ENCODE measurements around the gene TTC21B.
"Not testable (repeated sequence)": the region's sequence is repeated elsewhere in the genome, so short reads cannot be mapped to it uniquely, and the experiment has no call there.

TTC21B gene

GRCh38 chr2:165877565-165878550 lies 75.7 kb downstream of the TTC21B start:
- peak; percentile 71 to 90 (median 89) for DNase-seq

GRCh38 chr2:165876712-165877111 lies 76.9 kb downstream of the TTC21B start:
- DNase-seq: peak in 2 of 3 donors; percentile 21 to 27

DNA sequence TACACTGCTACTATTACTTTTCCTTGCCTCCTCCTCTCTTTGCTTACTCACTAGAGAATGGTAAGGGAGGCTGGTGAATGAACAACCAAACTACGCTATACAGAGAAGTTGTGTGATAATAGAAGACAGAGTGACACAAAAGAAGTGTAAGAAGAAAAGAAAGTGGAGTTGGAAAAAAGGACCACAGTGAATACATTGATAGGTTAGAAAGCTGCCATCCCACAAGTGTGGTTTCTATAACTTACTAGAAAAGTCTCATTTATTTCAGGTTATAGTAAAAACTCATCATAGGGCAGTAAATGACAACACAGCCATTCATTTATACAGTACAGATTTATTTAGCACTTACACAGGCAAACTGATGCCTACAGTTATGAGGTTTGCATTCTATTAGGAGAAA lies 77.3 kb downstream of the TTC21B start:
- DNase-seq: no peak

DNA sequence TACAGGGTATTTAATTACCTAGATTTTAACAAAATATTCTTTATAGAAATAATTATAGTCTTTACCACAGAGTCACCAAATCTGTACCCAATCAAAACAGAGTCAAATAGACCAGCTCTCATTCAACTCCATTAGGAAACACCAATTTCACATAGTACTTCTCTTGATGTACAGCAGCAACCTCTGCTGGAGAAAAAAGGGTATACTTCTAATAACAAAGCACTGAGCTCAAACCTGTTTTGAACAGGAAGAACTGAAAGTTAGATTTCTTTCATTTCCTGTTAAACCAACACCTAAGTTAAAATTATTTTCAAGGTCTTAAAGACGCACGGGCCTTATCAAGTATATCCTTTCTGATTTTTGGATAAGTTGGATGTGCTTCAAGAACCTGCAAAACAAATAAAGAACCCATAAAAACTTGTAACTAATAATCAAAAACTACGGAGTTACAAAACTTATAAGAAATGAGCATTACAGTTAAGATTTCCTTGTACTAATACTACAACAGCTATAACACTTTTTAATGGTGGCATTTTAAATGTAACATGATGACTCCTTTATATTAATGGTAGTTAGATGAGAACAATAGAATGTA lies 79.0 kb downstream of the TTC21B start:
- peak; percentile 57 to 78 (median 76) for DNase-seq

- no peak for DNase-seq
Measured at GRCh38 chr2:165872101-165872791, 81.3 kb downstream of the TTC21B start.

DNA sequence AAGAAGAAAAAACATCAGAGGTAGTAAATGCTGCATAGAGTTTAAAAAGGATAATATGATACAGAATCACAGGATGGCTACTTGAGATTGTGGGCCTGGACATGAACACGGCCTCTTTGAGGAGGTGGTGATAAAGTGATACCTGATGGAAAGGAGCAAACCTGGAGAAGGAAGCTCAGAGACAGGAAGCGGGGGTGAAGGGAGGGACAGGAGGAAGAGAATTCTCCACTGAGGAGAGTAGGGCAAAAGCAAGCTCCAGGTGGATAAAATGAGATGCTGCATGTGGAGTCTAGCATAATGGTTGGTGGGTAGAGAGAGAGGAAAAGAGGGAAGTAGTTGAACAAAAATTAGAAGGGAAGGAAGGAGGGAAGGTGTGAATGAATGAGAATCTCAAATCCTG lies 82.6 kb downstream of the TTC21B start:
- no peak for DNase-seq

DNA sequence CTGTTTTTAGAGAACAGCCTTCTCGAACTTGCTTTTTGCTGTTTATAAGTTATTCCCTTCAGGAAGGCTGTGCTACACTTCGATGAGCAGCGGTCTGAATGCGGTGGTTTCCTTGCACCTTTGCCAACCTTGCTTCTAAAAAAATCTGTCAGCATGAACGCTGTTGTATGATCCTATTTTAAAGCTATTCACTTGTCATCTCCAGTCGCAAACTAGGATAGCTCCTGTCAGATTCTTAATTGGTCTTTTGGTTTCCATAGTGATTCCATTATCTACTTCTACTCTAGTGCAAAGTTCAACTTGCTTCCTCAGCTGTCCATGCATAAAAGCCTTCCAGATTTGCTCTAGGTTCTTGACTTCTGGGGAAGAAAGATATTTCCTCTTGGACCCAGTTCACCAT lies 83.2 kb downstream of the TTC21B start:
- DNase-seq: no peak

GRCh38 chr2:165868211-165868610 lies 85.4 kb downstream of the TTC21B start:
- no peak for DNase-seq

DNA sequence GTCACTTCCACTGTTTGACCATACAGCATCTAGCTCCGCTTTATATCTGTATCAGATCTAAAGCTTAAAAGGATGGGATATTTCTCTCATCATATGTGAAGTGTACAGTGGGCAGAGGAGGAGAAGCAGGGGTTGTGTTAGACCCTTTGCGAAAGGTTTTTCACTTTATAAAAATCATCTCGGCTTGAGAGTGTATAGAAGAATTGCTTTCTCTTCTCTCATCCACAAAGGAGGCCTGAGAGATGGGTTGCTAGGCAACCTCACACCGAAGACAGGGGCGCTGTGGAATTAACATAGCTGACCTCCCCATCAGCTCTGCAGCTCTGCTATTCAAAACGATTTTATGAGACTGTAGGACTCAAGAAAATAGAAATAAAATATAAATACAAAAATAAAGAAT lies 89.3 kb downstream of the TTC21B start:
- no peak for DNase-seq

DNA sequence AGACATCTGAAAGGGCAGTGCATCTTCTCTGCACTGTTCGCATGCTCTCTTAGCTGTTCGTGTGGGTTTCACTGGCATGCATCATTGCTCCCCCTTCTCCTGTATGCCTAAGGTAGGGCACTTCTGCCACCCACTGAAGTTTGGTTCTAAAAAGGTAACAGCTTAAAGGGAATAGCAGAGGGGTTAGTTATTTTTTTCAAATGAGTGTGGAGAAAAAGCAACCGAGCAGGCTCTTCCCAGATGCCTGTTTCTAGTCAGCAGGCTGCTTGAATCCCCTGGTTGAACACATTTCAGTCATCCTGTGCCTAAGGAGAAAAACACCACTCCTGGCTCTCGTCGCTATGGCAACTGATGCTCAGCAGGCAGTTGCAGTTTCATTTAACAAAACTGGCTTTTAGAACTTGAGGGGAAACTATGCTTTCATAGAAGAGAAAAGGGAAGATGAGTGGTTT lies 89.7 kb downstream of the TTC21B start:
- DNase-seq: no peak

DNA sequence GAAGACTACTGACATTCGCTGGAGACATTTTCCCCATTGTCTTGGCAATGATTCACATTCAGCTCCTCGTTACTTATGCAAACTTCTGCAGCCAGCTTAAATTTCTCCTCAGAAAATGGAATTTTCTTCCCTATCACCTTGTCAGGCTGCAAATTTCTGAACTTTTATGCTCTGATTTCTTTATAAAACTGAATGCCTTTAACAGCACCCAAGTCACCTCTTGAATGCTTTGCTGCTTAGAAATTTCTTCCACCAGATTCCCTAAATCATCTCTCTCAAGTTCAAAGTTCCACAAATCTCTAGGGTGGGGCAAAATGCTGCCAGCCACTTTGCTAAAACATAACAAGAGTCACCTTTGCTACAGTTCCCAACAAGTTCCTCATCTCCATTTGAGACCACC lies 92.5 kb downstream of the TTC21B start:
- DNase-seq: not testable (repeated sequence)

- not testable (repeated sequence) for DNase-seq
Measured at GRCh38 chr2:165859723-165860122, 93.9 kb downstream of the TTC21B start.

GRCh38 chr2:165857876-165858275 lies 95.7 kb downstream of the TTC21B start:
- DNase-seq: no peak

- no peak for DNase-seq
Measured at GRCh38 chr2:165852394-165852793, 101.2 kb downstream of the TTC21B start.

DNA sequence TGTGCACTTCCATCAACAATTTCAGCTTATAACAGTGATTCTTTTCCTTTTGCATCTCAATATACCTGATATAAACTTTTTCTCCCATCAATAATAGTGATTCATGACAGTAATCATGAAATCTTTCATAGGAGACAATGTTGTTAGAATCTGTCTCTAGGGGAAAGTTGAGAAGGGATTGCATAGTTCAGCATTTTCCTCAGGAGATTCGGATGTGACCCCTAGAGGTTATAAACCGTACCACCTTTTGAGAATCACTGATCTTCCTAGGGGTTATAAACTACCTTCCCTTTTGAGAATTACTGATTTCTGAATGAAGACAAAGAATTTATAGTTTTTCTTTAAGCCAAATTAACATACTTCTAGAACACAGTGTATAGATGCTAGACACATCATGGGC lies 106.6 kb downstream of the TTC21B start:
- no peak for DNase-seq

DNA sequence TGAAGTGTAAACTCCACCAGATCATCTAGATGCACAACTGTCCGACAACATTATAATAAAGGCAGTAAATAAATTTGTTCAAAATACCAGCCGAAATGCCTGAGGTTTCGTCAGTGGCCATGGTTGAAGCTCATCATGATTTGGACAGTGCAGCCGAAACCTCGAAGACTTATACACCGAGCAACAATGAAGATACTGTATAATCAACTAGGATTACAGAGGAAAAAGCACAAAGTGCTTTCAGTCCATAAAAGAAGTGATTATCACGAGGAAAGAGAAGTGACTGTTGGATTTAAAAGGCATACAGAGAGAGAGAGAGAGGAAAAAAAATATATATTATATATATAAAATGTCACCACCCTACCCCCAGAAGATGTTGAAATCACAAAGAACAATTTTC lies 107.5 kb downstream of the TTC21B start:
- DNase-seq: no peak

DNA sequence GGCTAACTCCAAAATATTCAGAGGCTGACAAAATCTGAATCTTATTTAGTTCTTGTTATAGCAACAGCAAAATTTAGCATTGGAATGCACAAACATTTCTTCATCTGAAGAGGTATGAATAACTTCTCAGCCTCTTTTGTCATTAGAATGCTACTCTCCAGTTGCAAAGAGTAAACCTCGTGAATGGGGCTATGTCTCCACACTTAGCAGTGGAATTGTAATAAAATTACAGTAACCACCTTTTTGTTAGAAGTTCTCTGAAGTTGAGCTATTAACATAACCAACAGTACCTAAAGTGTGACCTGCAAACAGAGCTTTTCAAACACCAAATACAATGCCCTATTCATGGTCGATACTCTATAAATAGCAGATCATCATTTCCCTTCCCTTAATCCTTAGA lies 109.4 kb downstream of the TTC21B start:
- no peak for DNase-seq

DNA sequence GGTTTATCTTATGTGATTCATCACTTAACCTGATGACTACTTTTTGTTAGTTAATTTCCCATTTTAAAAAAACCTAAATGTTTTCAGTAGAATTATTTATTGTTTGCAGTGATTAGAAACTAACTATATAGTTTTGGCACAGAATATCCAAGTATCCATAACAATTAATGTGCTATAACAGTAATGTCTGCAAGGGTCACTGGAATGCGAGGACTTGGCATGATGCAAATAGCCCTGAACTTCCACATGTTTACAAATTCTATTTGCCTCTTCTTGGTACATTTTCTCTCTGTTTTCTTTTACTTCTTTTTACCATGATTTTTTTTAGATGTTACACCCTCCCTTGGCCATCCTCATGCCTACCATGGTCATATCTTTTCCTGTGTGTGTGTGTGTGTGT lies 110.2 kb downstream of the TTC21B start:
- DNase-seq: no peak

DNA sequence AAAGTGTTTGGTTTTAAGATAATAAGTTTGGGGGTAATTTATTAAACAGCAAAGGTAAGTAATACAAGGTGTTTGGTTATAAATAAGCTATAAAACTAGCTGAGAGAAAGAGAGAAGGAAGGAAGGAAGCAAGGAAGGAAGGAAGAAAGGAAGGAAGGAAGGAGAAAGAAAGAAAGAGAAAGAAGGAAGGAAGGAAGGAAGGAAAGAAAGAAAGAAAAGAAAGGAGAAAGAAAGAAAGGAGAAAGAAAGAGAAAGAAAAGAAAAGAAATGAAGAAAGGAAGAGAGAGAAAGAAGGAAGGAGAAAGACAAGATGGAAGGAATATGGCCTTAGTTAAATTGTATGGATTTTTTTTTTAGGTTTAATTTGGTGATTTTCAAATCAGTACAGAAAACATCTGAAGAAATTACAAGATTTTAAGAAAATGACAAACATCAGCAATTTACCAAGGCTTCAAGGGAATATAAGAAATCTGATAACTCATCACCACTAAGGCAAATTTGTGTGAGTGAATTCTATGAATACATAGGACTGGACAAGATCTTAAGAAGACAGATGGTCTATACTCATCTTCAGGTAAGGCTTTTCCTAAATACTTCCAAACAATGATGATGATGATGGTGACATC lies 113.1 kb downstream of the TTC21B start:
- DNase-seq: no peak

DNA sequence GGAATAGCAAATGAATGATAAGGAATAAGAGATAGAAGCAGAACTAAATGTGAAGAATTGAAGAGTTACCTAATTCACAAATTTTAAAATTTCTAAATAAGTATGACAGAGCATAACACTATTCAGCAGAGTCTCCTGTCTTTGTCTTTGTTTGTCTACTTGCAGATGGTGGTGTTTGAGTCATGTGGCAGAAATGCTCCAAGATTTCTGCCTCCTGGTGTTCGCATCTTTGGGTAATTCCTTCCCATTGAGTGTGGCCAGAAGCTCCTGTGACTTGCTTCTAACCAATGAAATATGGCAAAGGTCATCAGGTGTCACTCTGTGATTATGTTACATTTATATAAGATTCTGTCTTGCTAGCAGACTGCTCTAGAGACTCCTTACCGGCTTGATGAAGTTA lies 114.0 kb downstream of the TTC21B start:
- DNase-seq: no peak

DNA sequence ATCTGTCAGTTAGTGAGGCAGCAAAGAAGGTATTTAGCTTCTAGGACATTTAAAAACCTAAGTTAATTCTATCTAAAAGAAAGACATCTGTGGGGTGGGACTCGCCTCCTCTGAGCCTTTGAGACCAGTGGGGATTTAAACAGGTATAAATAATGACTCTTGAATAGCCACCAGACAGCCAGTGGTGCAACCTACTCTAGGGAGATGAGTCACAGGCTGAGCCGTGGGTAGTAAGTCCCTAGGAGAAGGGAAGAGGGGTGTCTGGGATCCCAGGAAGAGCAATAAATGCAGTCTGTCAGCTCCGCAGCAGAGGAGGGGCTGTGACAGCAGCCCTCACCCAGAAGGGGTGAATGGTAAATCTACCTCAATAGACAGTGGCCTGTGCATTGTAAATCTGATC lies 116.5 kb downstream of the TTC21B start:
- DNase-seq: no peak

GRCh38 chr2:165835363-165835762 lies 118.2 kb downstream of the TTC21B start:
- DNase-seq: no peak

- DNase-seq: no peak
Measured at GRCh38 chr2:165833156-165833555, 120.4 kb downstream of the TTC21B start.
